GM12878 (cell line): Measurements from ENCODE around the gene FARS2. TPM values are rescaled to one million over a fixed set of nuclear protein-coding genes. Genes with fewer than 3 reads are reported as not detected.

ENCODE experiments used
- ATAC-seq: fragments of 200-7000 bp; cut with Tn5 transposase; 3 replicates; pipeline ENCODE4 v1.9.1; 2020; ENCODE audit warnings: mild to moderate bottlenecking, moderate library complexity
- BruUV-seq: library from RNA; stranded (reverse); fragments of 400-500 nt; replicated peaks from 2 replicates; lab custom pipeline; 2021; lab: Mats Ljungman, UMichigan
- CTCF ChIA-PET: fragments of 300-600 bp; sonication (Branson Sonifier 250); formaldehyde crosslinking; extraction: SDS; loops from one replicate; lab custom pipeline; 2021; ENCODE audit warnings: inconsistent platforms; lab: Yijun Ruan, JAX
- POLR2A ChIA-PET: fragments of 350-600 bp; formaldehyde crosslinking; extraction: SDS; loops from one replicate; lab custom pipeline; 2021; ENCODE audit warnings: inconsistent platforms; lab: Charles Lee
- RAD21 ChIA-PET: fragments of 300-600 bp; sonication (Branson Sonifier 250); formaldehyde crosslinking; loops from one replicate; lab custom pipeline; 2023; ENCODE audit warnings: antibody characterized with exemption; ENCODE audit not compliant: unreplicated experiment; lab: Charles Lee
- SMC1A ChIA-PET: fragments of 300-600 bp; sonication (Branson Sonifier 250); formaldehyde crosslinking; loops from one replicate; lab custom pipeline; 2023; ENCODE audit not compliant: unreplicated experiment, uncharacterized antibody; lab: Charles Lee
- DNase-seq: peaks from one replicate; pipeline ENCODE4 v3.0.0-alpha.2; 2011; ENCODE audit warnings: low read depth, low spot score
- FAIRE-seq: peaks from 3 replicates; lab custom pipeline; 2011; peaks lifted over from hg19 to GRCh38; lab: Jason Lieb, UNC
- H2AFZ ChIP-seq: 2 replicates; pipeline ENCODE4 v1.6.0; 2011; ENCODE audit warnings: low read depth, low read length, control low read depth; ENCODE audit not compliant: control insufficient read depth
- H3K27ac ChIP-seq: 2 replicates; pipeline ENCODE4 v1.5.1; 2011; ENCODE audit warnings: control low read depth; ENCODE audit not compliant: control insufficient read depth, insufficient read depth
- H3K27me3 ChIP-seq, 2 experiments: replicated peaks in 1 of 2; 2 replicates each; pipeline versions ENCODE4 v1.6.0 to v1.6.1; 2011; ENCODE audit warnings: low read length in 1 of 2; ENCODE audit not compliant: control insufficient read depth in 2 of 2, insufficient read depth in 2 of 2
- H3K36me3 ChIP-seq, 2 experiments: 2 replicates each; pipeline ENCODE4 v1.5.1; 2011; ENCODE audit warnings: low read length in 1 of 2; ENCODE audit not compliant: control insufficient read depth in 2 of 2, insufficient read depth in 2 of 2
- H3K4me1 ChIP-seq: 2 replicates; pipeline ENCODE4 v1.6.1; 2011; ENCODE audit warnings: mild to moderate bottlenecking, low read length, moderate library complexity, mixed read lengths; ENCODE audit not compliant: control insufficient read depth, insufficient read depth
- H3K4me2 ChIP-seq: 2 replicates; pipeline ENCODE4 v1.6.0; 2011; ENCODE audit warnings: control low read depth; ENCODE audit not compliant: control insufficient read depth, insufficient read depth
- H3K4me3 ChIP-seq: fragments of 200-600 bp; sonication (generic); 2 replicates; pipeline ENCODE4 v1.5.1; 2016
- H3K79me2 ChIP-seq: 2 replicates; pipeline ENCODE4 v1.6.0; 2011; ENCODE audit warnings: low read length; ENCODE audit not compliant: control insufficient read depth, insufficient read depth
- H3K9ac ChIP-seq: 2 replicates; pipeline ENCODE4 v1.8.0; 2011; ENCODE audit warnings: low read length, control low read depth, mixed read lengths; ENCODE audit not compliant: control insufficient read depth, insufficient read depth
- H3K9me3 ChIP-seq: replicated peaks from 3 replicates; pipeline ENCODE4 v1.5.1; 2011; ENCODE audit warnings: mild to moderate bottlenecking, low read length; ENCODE audit not compliant: control insufficient read depth, insufficient read depth
- H4K20me1 ChIP-seq: 2 replicates; pipeline ENCODE4 v1.6.0; 2011; ENCODE audit not compliant: control insufficient read depth, insufficient read depth
- CREM ChIP-seq: IDR thresholded peaks from 2 replicates; pipeline ENCODE4 v1.6.1; 2014; ENCODE audit warnings: antibody characterized with exemption, low read depth
- IRF4 ChIP-seq: IDR thresholded peaks from 2 replicates; pipeline ENCODE4 v1.6.1; 2011; ENCODE audit warnings: low read depth, low read length
- KAT2A ChIP-seq: conservative IDR thresholded peaks from 2 replicates; pipeline ENCODE4 v1.6.1; 2011; ENCODE audit warnings: low read depth, low read length; ENCODE audit not compliant: control insufficient read depth
- MEF2B ChIP-seq: fragments of 450-650 bp; IDR thresholded peaks from 2 replicates; pipeline ENCODE4 v1.6.1; 2018; ENCODE audit warnings: mild to moderate bottlenecking, moderate library complexity; ENCODE audit not compliant: partially characterized antibody, poor library complexity, severe bottlenecking
- MXI1 ChIP-seq: fragments of 150-350 bp; IDR thresholded peaks from 2 replicates; pipeline ENCODE4 v1.6.1; 2011; ENCODE audit warnings: low read depth, mild to moderate bottlenecking, inconsistent platforms, low read length, improper control_type of control experiment
- NR2C1 ChIP-seq: fragments of 450-650 bp; IDR thresholded peaks from 2 replicates; pipeline ENCODE4 v1.6.1; 2017; ENCODE audit warnings: antibody characterized with exemption, mild to moderate bottlenecking, moderate library complexity
- POLR2AphosphoS2 ChIP-seq: IDR thresholded peaks from 2 replicates; pipeline ENCODE4 v1.6.1; 2011; ENCODE audit warnings: low read depth, mild to moderate bottlenecking, low read length, improper control_type of control experiment, moderate library complexity
- POLR2AphosphoS5 ChIP-seq: IDR thresholded peaks from 2 replicates; pipeline ENCODE4 v1.6.1; 2011; ENCODE audit warnings: mild to moderate bottlenecking, low read length, inconsistent platforms
- SUZ12 ChIP-seq: fragments of 200-600 bp; sonication (generic); IDR thresholded peaks from one replicate; pipeline ENCODE4 v1.6.1; 2018; ENCODE audit warnings: antibody characterized with exemption, mild to moderate bottlenecking; ENCODE audit not compliant: unreplicated experiment
- TBL1XR1 ChIP-seq: IDR thresholded peaks from 2 replicates; pipeline ENCODE4 v1.6.1; 2012; ENCODE audit warnings: low read depth, low read length, improper control_type of control experiment
- TCF12 ChIP-seq: IDR thresholded peaks from 2 replicates; pipeline ENCODE4 v1.6.1; 2011; ENCODE audit warnings: low read depth, mild to moderate bottlenecking, low read length
- WGBS: methylation state at CpG from one replicate; pipeline ENCODE4 v1.1.6; 2016; ENCODE audit warnings: low lambda C conversion rate; ENCODE audit not compliant: insufficient replicate concordance, insufficient coverage; ENCODE audit errors: missing lambda C conversion rate; 5-methylcytosine and 5-hydroxymethylcytosine counted together
- in situ Hi-C: fragments of 300-500 bp; cut with MboI; formaldehyde crosslinking; loops from 9 replicates; pipeline ENCODE4 v1.14.3; 2018; ENCODE audit warnings: mixed read lengths
- intact Hi-C: fragments of 100-400 bp; cut with micrococcal nuclease; formaldehyde crosslinking; loops from one replicate; pipeline ENCODE4 v1.14.2; 2022; ENCODE audit not compliant: unreplicated experiment
- polyA plus RNA-seq, 11 experiments: library from polyadenylated mRNA; depleted of rRNA in 4 of 11; unstranded in 6 of 11; stranded (reverse) in 5 of 11; fragments of >200 nt; fragmentation: Nextera tagmentation in 4 of 11; fragmentation: Illumina TruSeq in 1 of 11; extraction: Ambion mirVana in 4 of 11; extraction: Trizol in 1 of 11; gene quantifications; 1 replicate in 1 of 11; 2 replicates in 10 of 11; pipeline versions ENCODE4 v1.2.1 to v1.2.3, GENCODE V29; 2011 to 2016; ENCODE audit warnings: inconsistent platforms in 2 of 11, missing spikeins in 2 of 11, low read depth in 1 of 11
- total RNA-seq, 4 experiments: library from RNA; depleted of rRNA in 3 of 4; stranded (reverse); fragments of >200 nt in 3 of 4; fragmentation: Illumina TruSeq in 1 of 4; extraction: Trizol in 1 of 4; gene quantifications; 2 replicates each; pipeline versions ENCODE4 v1.2.1 to v1.2.3, GENCODE V29; 2013 to 2021
- TF ChIP-seq, protein P1 (sequence below): IDR thresholded peaks from 2 replicates; pipeline ENCODE4 v1.6.1; 2011; ENCODE audit warnings: low read depth, low read length, improper control_type of control experiment, borderline replicate concordance
- TF ChIP-seq, protein P2 (sequence below): fragments of 450-650 bp; conservative IDR thresholded peaks from 2 replicates; pipeline ENCODE4 v1.6.1; 2017; ENCODE audit warnings: mild to moderate bottlenecking, moderate library complexity
- TF ChIP-seq, protein P3 (sequence below): fragments of 450-650 bp; IDR thresholded peaks from 2 replicates; pipeline ENCODE4 v1.6.1; 2014; ENCODE audit warnings: mild to moderate bottlenecking
- TF ChIP-seq, protein P4 (sequence below): fragments of 450-650 bp; IDR thresholded peaks from 2 replicates; pipeline ENCODE4 v1.6.1; 2018; ENCODE audit warnings: mild to moderate bottlenecking, low read depth, moderate library complexity; ENCODE audit not compliant: partially characterized antibody
- TF ChIP-seq, protein P5 (sequence below): fragments of 150-350 bp; IDR thresholded peaks from 2 replicates; pipeline ENCODE4 v1.6.1; 2014; ENCODE audit warnings: mild to moderate bottlenecking, low read depth, low read length

Gene FARS2
- total and polyA plus RNA-seq, 10 of the 15 experiments (the other 5 are each of a cell fraction or from before 2014, with no cell fraction given) = 16.8 to 46.7 (median 25.6) TPM

DNA sequence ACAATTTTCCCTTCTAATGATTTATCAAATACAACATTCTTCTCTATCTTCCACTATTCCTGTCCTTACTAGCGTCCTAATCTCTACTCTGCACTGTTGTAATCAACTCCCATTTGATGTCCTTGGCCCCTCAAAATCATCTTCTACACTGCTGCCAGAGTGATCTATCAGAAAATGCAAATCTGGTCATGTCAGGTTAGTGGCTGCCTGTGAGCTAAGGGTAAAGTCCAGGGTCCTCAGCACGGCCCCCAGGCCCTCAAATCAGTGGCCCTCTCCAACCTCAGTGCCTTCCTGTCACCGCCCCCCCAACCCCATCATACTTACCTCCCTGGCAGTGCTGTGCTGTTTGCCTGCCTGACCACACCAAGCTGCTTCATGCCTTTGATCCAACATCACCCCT is 4.4 kb upstream of the FARS2 start:
- intact Hi-C loops = no loop called here
- H3K4me2 ChIP-seq = no peak overlapping the region
- DNase-seq (no peak), ATAC-seq (no peak), FAIRE-seq (no peak)
- H3K79me2 ChIP-seq = peaks cover 17% of the 10 kb centered on the region
- POLR2A ChIA-PET = no interaction called here
- no peaks in the 10 kb centered on the region for H4K20me1 ChIP-seq
- BruUV-seq = no TSS peak
- SMC1A ChIA-PET = interaction anchor here (0.9 to 1.8 kb wide), 3 partner anchors 9 to 111 kb away, joined by 3 to 5 read pairs (median 4); no protein-coding TSS in a partner anchor
- no peak overlapping the region for H2AFZ ChIP-seq
- H3K27ac ChIP-seq = no peak overlapping the region
- no peak overlapping the region for H3K9ac ChIP-seq
- no peak overlapping the region for H3K4me3 ChIP-seq
- H3K4me1 ChIP-seq = peaks cover 8% of the 10 kb centered on the region; the same call in 1 of the 2 replicates
- no peaks in the 10 kb centered on the region; a peak in 1 of 4 replicates for H3K36me3 ChIP-seq
- RAD21 ChIA-PET = interaction anchor here (0.9 kb wide), 1 partner anchor 46 kb away, joined by 3 read pairs; no protein-coding TSS in a partner anchor
- WGBS = 76% methylated on average over 3 of the region's 3 CpGs
- H3K27me3 ChIP-seq = no peaks in the 10 kb centered on the region
- CTCF ChIA-PET = interaction anchor here (0.8 to 1.1 kb wide), 4 partner anchors 9 to 113 kb away, joined by 3 to 6 read pairs (median 3); no protein-coding TSS in a partner anchor
- no peaks in the 10 kb centered on the region; the same call in 2 of the 3 replicates for H3K9me3 ChIP-seq
- in situ Hi-C loops = no loop called here
- TF ChIP-seq KAT2A (no peak), CREM (no peak), NR2C1 (no peak), MXI1 (no peak), MEF2B (no peak), SUZ12 (no peak), POLR2AphosphoS2 (no peak), POLR2AphosphoS5 (no peak), TCF12 (no peak), IRF4 (no peak), TBL1XR1 (no peak)
- TF ChIP-seq, protein P1, sequence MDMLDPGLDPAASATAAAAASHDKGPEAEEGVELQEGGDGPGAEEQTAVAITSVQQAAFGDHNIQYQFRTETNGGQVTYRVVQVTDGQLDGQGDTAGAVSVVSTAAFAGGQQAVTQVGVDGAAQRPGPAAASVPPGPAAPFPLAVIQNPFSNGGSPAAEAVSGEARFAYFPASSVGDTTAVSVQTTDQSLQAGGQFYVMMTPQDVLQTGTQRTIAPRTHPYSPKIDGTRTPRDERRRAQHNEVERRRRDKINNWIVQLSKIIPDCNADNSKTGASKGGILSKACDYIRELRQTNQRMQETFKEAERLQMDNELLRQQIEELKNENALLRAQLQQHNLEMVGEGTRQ = no peak
- TF ChIP-seq, protein P2, sequence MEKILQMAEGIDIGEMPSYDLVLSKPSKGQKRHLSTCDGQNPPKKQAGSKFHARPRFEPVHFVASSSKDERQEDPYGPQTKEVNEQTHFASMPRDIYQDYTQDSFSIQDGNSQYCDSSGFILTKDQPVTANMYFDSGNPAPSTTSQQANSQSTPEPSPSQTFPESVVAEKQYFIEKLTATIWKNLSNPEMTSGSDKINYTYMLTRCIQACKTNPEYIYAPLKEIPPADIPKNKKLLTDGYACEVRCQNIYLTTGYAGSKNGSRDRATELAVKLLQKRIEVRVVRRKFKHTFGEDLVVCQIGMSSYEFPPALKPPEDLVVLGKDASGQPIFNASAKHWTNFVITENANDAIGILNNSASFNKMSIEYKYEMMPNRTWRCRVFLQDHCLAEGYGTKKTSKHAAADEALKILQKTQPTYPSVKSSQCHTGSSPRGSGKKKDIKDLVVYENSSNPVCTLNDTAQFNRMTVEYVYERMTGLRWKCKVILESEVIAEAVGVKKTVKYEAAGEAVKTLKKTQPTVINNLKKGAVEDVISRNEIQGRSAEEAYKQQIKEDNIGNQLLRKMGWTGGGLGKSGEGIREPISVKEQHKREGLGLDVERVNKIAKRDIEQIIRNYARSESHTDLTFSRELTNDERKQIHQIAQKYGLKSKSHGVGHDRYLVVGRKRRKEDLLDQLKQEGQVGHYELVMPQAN = no peak
- TF ChIP-seq, protein P3, sequence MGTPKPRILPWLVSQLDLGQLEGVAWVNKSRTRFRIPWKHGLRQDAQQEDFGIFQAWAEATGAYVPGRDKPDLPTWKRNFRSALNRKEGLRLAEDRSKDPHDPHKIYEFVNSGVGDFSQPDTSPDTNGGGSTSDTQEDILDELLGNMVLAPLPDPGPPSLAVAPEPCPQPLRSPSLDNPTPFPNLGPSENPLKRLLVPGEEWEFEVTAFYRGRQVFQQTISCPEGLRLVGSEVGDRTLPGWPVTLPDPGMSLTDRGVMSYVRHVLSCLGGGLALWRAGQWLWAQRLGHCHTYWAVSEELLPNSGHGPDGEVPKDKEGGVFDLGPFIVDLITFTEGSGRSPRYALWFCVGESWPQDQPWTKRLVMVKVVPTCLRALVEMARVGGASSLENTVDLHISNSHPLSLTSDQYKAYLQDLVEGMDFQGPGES = no peak
- TF ChIP-seq, protein P4, sequence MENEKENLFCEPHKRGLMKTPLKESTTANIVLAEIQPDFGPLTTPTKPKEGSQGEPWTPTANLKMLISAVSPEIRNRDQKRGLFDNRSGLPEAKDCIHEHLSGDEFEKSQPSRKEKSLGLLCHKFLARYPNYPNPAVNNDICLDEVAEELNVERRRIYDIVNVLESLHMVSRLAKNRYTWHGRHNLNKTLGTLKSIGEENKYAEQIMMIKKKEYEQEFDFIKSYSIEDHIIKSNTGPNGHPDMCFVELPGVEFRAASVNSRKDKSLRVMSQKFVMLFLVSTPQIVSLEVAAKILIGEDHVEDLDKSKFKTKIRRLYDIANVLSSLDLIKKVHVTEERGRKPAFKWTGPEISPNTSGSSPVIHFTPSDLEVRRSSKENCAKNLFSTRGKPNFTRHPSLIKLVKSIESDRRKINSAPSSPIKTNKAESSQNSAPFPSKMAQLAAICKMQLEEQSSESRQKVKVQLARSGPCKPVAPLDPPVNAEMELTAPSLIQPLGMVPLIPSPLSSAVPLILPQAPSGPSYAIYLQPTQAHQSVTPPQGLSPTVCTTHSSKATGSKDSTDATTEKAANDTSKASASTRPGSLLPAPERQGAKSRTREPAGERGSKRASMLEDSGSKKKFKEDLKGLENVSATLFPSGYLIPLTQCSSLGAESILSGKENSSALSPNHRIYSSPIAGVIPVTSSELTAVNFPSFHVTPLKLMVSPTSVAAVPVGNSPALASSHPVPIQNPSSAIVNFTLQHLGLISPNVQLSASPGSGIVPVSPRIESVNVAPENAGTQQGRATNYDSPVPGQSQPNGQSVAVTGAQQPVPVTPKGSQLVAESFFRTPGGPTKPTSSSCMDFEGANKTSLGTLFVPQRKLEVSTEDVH = no peak
- TF ChIP-seq, protein P5, sequence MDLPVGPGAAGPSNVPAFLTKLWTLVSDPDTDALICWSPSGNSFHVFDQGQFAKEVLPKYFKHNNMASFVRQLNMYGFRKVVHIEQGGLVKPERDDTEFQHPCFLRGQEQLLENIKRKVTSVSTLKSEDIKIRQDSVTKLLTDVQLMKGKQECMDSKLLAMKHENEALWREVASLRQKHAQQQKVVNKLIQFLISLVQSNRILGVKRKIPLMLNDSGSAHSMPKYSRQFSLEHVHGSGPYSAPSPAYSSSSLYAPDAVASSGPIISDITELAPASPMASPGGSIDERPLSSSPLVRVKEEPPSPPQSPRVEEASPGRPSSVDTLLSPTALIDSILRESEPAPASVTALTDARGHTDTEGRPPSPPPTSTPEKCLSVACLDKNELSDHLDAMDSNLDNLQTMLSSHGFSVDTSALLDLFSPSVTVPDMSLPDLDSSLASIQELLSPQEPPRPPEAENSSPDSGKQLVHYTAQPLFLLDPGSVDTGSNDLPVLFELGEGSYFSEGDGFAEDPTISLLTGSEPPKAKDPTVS = no peak
